ENCODE results near the gene NLRC5. TPM values are rescaled to one million over a fixed set of nuclear protein-coding genes. Genes with fewer than 3 reads are reported as not detected.
A peak's percentile ranks its signal among the peaks of the same experiment; 100 is the strongest.

Gene NLRC5
- total and polyA plus RNA-seq, 8 donors, result 4.6 to 26.6 (median 9.9) TPM

- intact Hi-C loops (cut with DNase I), result no loop called here
- Histone ChIP-seq H3K9me3 (no peaks in the 10 kb centered on the region), H3K27me3 (no peaks in the 10 kb centered on the region), H3K4me3 (no peak overlapping the region), H3K27ac (no peak overlapping the region), H3K4me1 (peaks cover 0 to 6% (median 1%) of the 10 kb centered on the region in 3 donors), H3K36me3 (no peaks in the 10 kb centered on the region)
- no peak for TF ChIP-seq CTCF (IDR thresholded peaks at IDR 0.05)
- FAIRE-seq (no peak), ATAC-seq (no peak), DNase-seq (no peak)
- 72 to 81% methylated on average over 12 of the region's 12 CpGs for WGBS, 2 donors
Observed at GRCh38 chr16:56995136-56995805, 5.9 kb downstream of the NLRC5 start.

GRCh38 chr16:56997264-56997663 lies 7.9 kb downstream of the NLRC5 start:
- Histone ChIP-seq H3K4me1 (no peaks in the 10 kb centered on the region), H3K36me3 (no peaks in the 10 kb centered on the region), H3K27me3 (no peaks in the 10 kb centered on the region), H3K27ac (no peak overlapping the region), H3K4me3 (no peak overlapping the region), H3K9me3 (no peaks in the 10 kb centered on the region)
- WGBS, 2 donors, result 83 to 87% methylated on average over 5 of the region's 5 CpGs
- TF ChIP-seq CTCF (IDR thresholded peaks at IDR 0.05), result no peak
- FAIRE-seq, result no peak
- no peak for DNase-seq
- intact Hi-C loops (cut with DNase I), result no loop called here
- no peak for ATAC-seq

- no peaks in the 10 kb centered on the region for H3K36me3 ChIP-seq
- DNase-seq (no peak), ATAC-seq (no peak), FAIRE-seq (no peak)
- no peak for TF ChIP-seq CTCF (IDR thresholded peaks at IDR 0.05)
- H3K27ac ChIP-seq, result no peak overlapping the region
- no peaks in the 10 kb centered on the region for H3K9me3 ChIP-seq
- no peaks in the 10 kb centered on the region for H3K4me1 ChIP-seq
- intact Hi-C loops (cut with DNase I), result no loop called here
- H3K27me3 ChIP-seq, result no peaks in the 10 kb centered on the region
- WGBS, 2 donors, result 75 to 78% methylated on average over 3 of the region's 3 CpGs
- H3K4me3 ChIP-seq, result no peak overlapping the region
Observed at GRCh38 chr16:56997931-56998330, 8.6 kb downstream of the NLRC5 start.

- Histone ChIP-seq H3K27me3 (no peaks in the 10 kb centered on the region), H3K27ac (no peak overlapping the region), H3K9me3 (no peaks in the 10 kb centered on the region), H3K4me1 (no peaks in the 10 kb centered on the region), H3K36me3 (no peaks in the 10 kb centered on the region), H3K4me3 (no peak overlapping the region)
- ATAC-seq, result no peak
- WGBS, 2 donors, result 84 to 86% methylated on average over 3 of the region's 3 CpGs
- no peak for TF ChIP-seq CTCF (IDR thresholded peaks at IDR 0.05)
- FAIRE-seq, result no peak
- no peak for DNase-seq
- intact Hi-C loops (cut with DNase I), result no loop called here
Observed at GRCh38 chr16:56998352-56998751, 9.0 kb downstream of the NLRC5 start.

- WGBS, 2 donors, result 83 to 88% methylated on average over 6 of the region's 6 CpGs
- no peak for TF ChIP-seq CTCF (IDR thresholded peaks at IDR 0.05)
- H3K27ac ChIP-seq, result peak overlapping the region in 2 of 4 donors; percentile 11 to 41
- FAIRE-seq (no peak), DNase-seq (no peak), ATAC-seq (no peak)
- H3K9me3 ChIP-seq, result no peaks in the 10 kb centered on the region
- no peaks in the 10 kb centered on the region for H3K4me1 ChIP-seq
- no peaks in the 10 kb centered on the region for H3K36me3 ChIP-seq
- intact Hi-C loops (cut with DNase I), result no loop called here
- no peak overlapping the region for H3K4me3 ChIP-seq
- H3K27me3 ChIP-seq, result no peaks in the 10 kb centered on the region
Observed at GRCh38 chr16:56998861-56999260, 9.5 kb downstream of the NLRC5 start.

All from pancreas (tissue), 10 donors.